IMR-90 (cell line): ENCODE data around the gene SRGAP3. TPM values are rescaled to one million over a fixed set of nuclear protein-coding genes. Genes with fewer than 3 reads are reported as not detected.

Source experiments
- ATAC-seq: fragments of 200-7000 bp; cut with Tn5 transposase; 2 replicates; pipeline ENCODE4 v1.9.1; 2020; ENCODE audit warnings: low read depth, mild to moderate bottlenecking, moderate library complexity
- BruUV-seq: library from RNA; stranded (reverse); fragments of 400-500 nt; replicated peaks from 2 replicates; lab custom pipeline; 2021; lab: Mats Ljungman, UMichigan
- CTCF ChIA-PET: fragments of 300-600 bp; formaldehyde crosslinking; extraction: SDS; loops from one replicate; lab custom pipeline; 2021; ENCODE audit warnings: antibody characterized with exemption; lab: Yijun Ruan, JAX
- POLR2A ChIA-PET: fragments of 300-600 bp; sonication (Branson Sonifier 250); formaldehyde crosslinking; loops from one replicate; lab custom pipeline; 2022; ENCODE audit warnings: antibody characterized with exemption; ENCODE audit not compliant: unreplicated experiment; lab: Charles Lee
- DNase-seq: peaks from one replicate; pipeline ENCODE4 v3.0.0; 2013
- H2AFZ ChIP-seq: replicated peaks from 2 replicates; pipeline ENCODE3; 2013; ENCODE audit warnings: low read length, mild to moderate bottlenecking; ENCODE audit not compliant: poor library complexity
- H2AK5ac ChIP-seq: 2 replicates; pipeline ENCODE4 v1.6.1; 2013; ENCODE audit warnings: low read depth, low read length, inconsistent platforms
- H2AK9ac ChIP-seq: replicated peaks from 2 replicates; pipeline ENCODE3; 2013; ENCODE audit warnings: mild to moderate bottlenecking, low read depth, low read length, moderate library complexity; ENCODE audit not compliant: poor library complexity
- H2BK120ac ChIP-seq: 2 replicates; pipeline ENCODE4 v1.6.1; 2013; ENCODE audit warnings: low read depth, low read length, inconsistent platforms
- H2BK15ac ChIP-seq: 3 replicates; pipeline ENCODE4 v1.6.1; 2013; ENCODE audit warnings: low read depth, low read length, inconsistent platforms
- H2BK20ac ChIP-seq: 2 replicates; pipeline ENCODE4 v1.6.1; 2013; ENCODE audit warnings: low read depth, mild to moderate bottlenecking, inconsistent platforms, low read length, moderate library complexity
- H2BK5ac ChIP-seq: 2 replicates; pipeline ENCODE4 v1.6.1; 2013; ENCODE audit warnings: mild to moderate bottlenecking, low read depth, low read length, inconsistent platforms; ENCODE audit not compliant: poor library complexity, severe bottlenecking
- H3K14ac ChIP-seq: replicated peaks from 2 replicates; pipeline ENCODE4 v1.6.1; 2013; ENCODE audit warnings: low read depth, low read length, inconsistent platforms
- H3K18ac ChIP-seq: 2 replicates; pipeline ENCODE4 v1.6.1; 2013; ENCODE audit warnings: low read depth, low read length, control low read depth
- H3K23ac ChIP-seq: 2 replicates; pipeline ENCODE4 v1.6.1; 2013; ENCODE audit warnings: low read depth, low read length, inconsistent platforms
- H3K27ac ChIP-seq: 2 replicates; pipeline ENCODE4 v1.5.1; 2013; ENCODE audit warnings: mild to moderate bottlenecking, control low read depth, low read length; ENCODE audit not compliant: insufficient read depth
- H3K27me3 ChIP-seq: 2 replicates; pipeline ENCODE4 v1.6.1; 2013; ENCODE audit warnings: low read length; ENCODE audit not compliant: control insufficient read depth, insufficient read depth
- H3K36me3 ChIP-seq: 2 replicates; pipeline ENCODE4 v1.6.1; 2013; ENCODE audit warnings: low read length, mixed read lengths; ENCODE audit not compliant: control insufficient read depth, insufficient read depth
- H3K4ac ChIP-seq: 2 replicates; pipeline ENCODE4 v1.6.1; 2013; ENCODE audit warnings: low read depth, low read length, inconsistent platforms
- H3K4me1 ChIP-seq: 2 replicates; pipeline ENCODE4 v1.6.1; 2013; ENCODE audit warnings: low read length, mixed read lengths; ENCODE audit not compliant: control insufficient read depth, insufficient read depth
- H3K4me2 ChIP-seq: 2 replicates; pipeline ENCODE4 v1.6.1; 2013; ENCODE audit warnings: low read depth, mild to moderate bottlenecking, control low read depth, low read length, moderate library complexity
- H3K4me3 ChIP-seq: 2 replicates; pipeline ENCODE4 v1.5.1; 2013; ENCODE audit warnings: low read depth, mild to moderate bottlenecking, control low read depth, low read length, moderate library complexity; ENCODE audit not compliant: insufficient read depth
- H3K56ac ChIP-seq: 2 replicates; pipeline ENCODE4 v1.6.1; 2013; ENCODE audit warnings: low read length, inconsistent platforms; ENCODE audit not compliant: insufficient read depth; ENCODE audit errors: extremely low read depth
- H3K79me1 ChIP-seq, 2 experiments: 2 replicates each; pipeline ENCODE4 v1.6.1; 2013; ENCODE audit warnings: low read length in 2 of 2, inconsistent platforms in 1 of 2, low read depth in 1 of 2
- H3K9ac ChIP-seq: 2 replicates; pipeline ENCODE4 v1.6.1; 2013; ENCODE audit warnings: low read depth, low read length, control low read depth
- H3K9me1 ChIP-seq: 2 replicates; pipeline ENCODE4 v1.6.1; 2013; ENCODE audit warnings: low read length, inconsistent platforms; ENCODE audit not compliant: insufficient read depth
- H3K9me3 ChIP-seq: 2 replicates; pipeline ENCODE4 v1.6.1; 2013; ENCODE audit warnings: low read length; ENCODE audit not compliant: control insufficient read depth, insufficient read depth
- H4K20me1 ChIP-seq: 2 replicates; pipeline ENCODE4 v1.6.1; 2013; ENCODE audit warnings: low read length, inconsistent platforms; ENCODE audit not compliant: insufficient read depth
- H4K5ac ChIP-seq: 2 replicates; pipeline ENCODE4 v1.6.1; 2013; ENCODE audit warnings: mild to moderate bottlenecking, low read depth, low read length, control low read depth
- H4K8ac ChIP-seq, 2 experiments: 2 replicates each; pipeline ENCODE4 v1.6.1; 2013; ENCODE audit warnings: low read depth in 2 of 2, low read length in 2 of 2, control low read depth in 1 of 2, inconsistent platforms in 1 of 2
- H4K91ac ChIP-seq: 2 replicates; pipeline ENCODE4 v1.6.1; 2013; ENCODE audit warnings: low read depth, low read length, inconsistent platforms; ENCODE audit not compliant: insufficient read depth
- CEBPB ChIP-seq: IDR thresholded peaks from 2 replicates; pipeline ENCODE4 v1.6.1; 2012; ENCODE audit warnings: low read depth, low read length, improper control_type of control experiment
- CHD1 ChIP-seq: IDR thresholded peaks from 2 replicates; pipeline ENCODE4 v1.6.1; 2012; ENCODE audit warnings: low read depth, low read length, improper control_type of control experiment
- NFE2L2 ChIP-seq: fragments of 150-350 bp; IDR thresholded peaks from 2 replicates; pipeline ENCODE4 v1.6.1; 2016; ENCODE audit warnings: low read depth, mild to moderate bottlenecking, low read length
- whole genome bisulfite sequencing, 2 experiments: methylation state at CpG; one replicate each; pipeline versions ENCODE4 v1.1.5 to v1.1.7; 2013; ENCODE audit warnings: missing lambda C conversion rate in 2 of 2; ENCODE audit not compliant: insufficient read length in 1 of 2; ENCODE audit errors: extremely low coverage in 2 of 2; 5-methylcytosine and 5-hydroxymethylcytosine counted together
- dilution Hi-C: fragments of 300-500 bp; cut with HindIII; formaldehyde crosslinking; loops from one replicate; pipeline ENCODE4 v1.14.3; 2018; ENCODE audit warnings: low sequenced_read_pairs; ENCODE audit not compliant: unreplicated experiment
- in situ Hi-C: fragments of 300-500 bp; cut with MboI; formaldehyde crosslinking; loops from 3 replicates; pipeline ENCODE4 v1.14.3; 2019; ENCODE audit warnings: low sequenced_read_pairs, inconsistent platforms, mixed read lengths
- intact Hi-C: fragments of 100-400 bp; cut with micrococcal nuclease; formaldehyde crosslinking; loops from 2 replicates; pipeline ENCODE4 v1.10.0; 2022
- polyA plus RNA-seq, 3 experiments: library from polyadenylated mRNA; depleted of rRNA; stranded (reverse); fragments of >200 nt; gene quantifications; 2 replicates each; pipeline ENCODE4 v1.2.3, GENCODE V29; 2012; ENCODE audit warnings: low replicate concordance in 1 of 3
- total RNA-seq: library from RNA; depleted of rRNA; stranded (reverse); fragments of >200 nt; gene quantifications from 2 replicates; pipeline ENCODE4 v1.2.3, GENCODE V29; 2012
- TF ChIP-seq, protein P1 (sequence below): fragments of 150-350 bp; IDR thresholded peaks from 2 replicates; pipeline ENCODE4 v1.6.1; 2016; ENCODE audit warnings: low read depth, mild to moderate bottlenecking, low read length, moderate library complexity, borderline replicate concordance

Gene SRGAP3
- total and polyA plus RNA-seq, 2 of the 4 experiments (the other 2 are of a cell fraction): 0.68 to 1.4 TPM

DNA sequence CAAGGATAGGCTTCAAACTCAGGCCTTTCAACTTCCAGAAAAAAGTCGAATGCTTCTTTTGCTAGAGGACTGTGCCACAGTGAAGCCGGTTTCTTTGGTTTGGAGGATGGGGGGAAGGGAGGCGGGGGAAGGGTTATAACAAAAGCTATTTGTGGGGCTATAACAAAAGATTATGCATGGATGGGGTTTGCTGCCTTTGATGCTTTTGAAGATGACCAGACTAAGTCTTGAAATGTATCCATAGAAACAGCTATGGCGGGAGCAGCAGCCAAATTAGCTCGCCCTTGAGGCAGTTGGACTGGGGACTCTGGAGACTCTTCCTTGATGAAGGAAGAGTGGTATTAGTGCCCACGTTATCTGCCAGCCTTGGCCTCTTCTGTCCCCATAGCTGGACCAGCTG, 47.5 kb downstream of the SRGAP3 start:
- no peak overlapping the region for H2BK5ac ChIP-seq
- CTCF ChIA-PET: no interaction called here
- H3K4me3 ChIP-seq: no peak overlapping the region
- H2AFZ ChIP-seq: no peak overlapping the region
- no peak overlapping the region for H2BK20ac ChIP-seq
- no peak overlapping the region for H3K56ac ChIP-seq
- H2AK5ac ChIP-seq: no peak overlapping the region
- H4K91ac ChIP-seq: no peak overlapping the region
- WGBS, 2 experiments: no CpG with 5 or more reads among the region's 6 CpGs
- no peaks in the 10 kb centered on the region for H3K9me3 ChIP-seq
- no peak overlapping the region for H3K9ac ChIP-seq
- H2BK15ac ChIP-seq: no peak overlapping the region
- in situ Hi-C loops: no loop called here
- H3K23ac ChIP-seq: no peak overlapping the region
- no peaks in the 10 kb centered on the region for H3K4me1 ChIP-seq
- no peaks in the 10 kb centered on the region for H3K79me1 ChIP-seq
- no peak overlapping the region for H2BK120ac ChIP-seq
- no peak overlapping the region for H3K4me2 ChIP-seq
- POLR2A ChIA-PET: interaction anchor here (0.7 kb wide), 1 partner anchor 164 kb away, joined by 3 read pairs; no protein-coding TSS in a partner anchor
- H4K8ac ChIP-seq: no peak overlapping the region
- H2AK9ac ChIP-seq: no peak overlapping the region
- TF ChIP-seq NFE2L2: no peak
- TF ChIP-seq CHD1: no peak
- no peak for TF ChIP-seq CEBPB
- TF ChIP-seq, protein P1, sequence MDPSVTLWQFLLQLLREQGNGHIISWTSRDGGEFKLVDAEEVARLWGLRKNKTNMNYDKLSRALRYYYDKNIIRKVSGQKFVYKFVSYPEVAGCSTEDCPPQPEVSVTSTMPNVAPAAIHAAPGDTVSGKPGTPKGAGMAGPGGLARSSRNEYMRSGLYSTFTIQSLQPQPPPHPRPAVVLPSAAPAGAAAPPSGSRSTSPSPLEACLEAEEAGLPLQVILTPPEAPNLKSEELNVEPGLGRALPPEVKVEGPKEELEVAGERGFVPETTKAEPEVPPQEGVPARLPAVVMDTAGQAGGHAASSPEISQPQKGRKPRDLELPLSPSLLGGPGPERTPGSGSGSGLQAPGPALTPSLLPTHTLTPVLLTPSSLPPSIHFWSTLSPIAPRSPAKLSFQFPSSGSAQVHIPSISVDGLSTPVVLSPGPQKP: no peak
- no peak for ATAC-seq
- intact Hi-C loops: no loop called here
- DNase-seq: no peak
- H3K27me3 ChIP-seq: peaks cover 3% of the 10 kb centered on the region; the same call in 1 of the 2 replicates
- dilution Hi-C loops: no loop called here
- H3K27ac ChIP-seq: no peak overlapping the region
- no peak overlapping the region for H4K5ac ChIP-seq
- no peaks in the 10 kb centered on the region for H3K9me1 ChIP-seq
- no peaks in the 10 kb centered on the region for H4K20me1 ChIP-seq
- no TSS peak for BruUV-seq
- H3K4ac ChIP-seq: no peak overlapping the region
- H3K36me3 ChIP-seq: no peaks in the 10 kb centered on the region
- no peak overlapping the region for H3K14ac ChIP-seq
- no peak overlapping the region for H3K18ac ChIP-seq
